AG09319 (cell line): Measurements from ENCODE around the gene CDC25C.

Experiments
- DNase-seq: peaks from one replicate; pipeline ENCODE4 v3.0.0-alpha.2; 2010; ENCODE audit warnings: low read depth; ENCODE audit errors: extremely low read depth
- TF ChIP-seq, protein P1 (sequence below): IDR thresholded peaks from 2 replicates; pipeline ENCODE4 v1.5.1; 2011; ENCODE audit warnings: low read depth, mild to moderate bottlenecking, inconsistent platforms, low read length, moderate library complexity

The CDC25C gene

DNA sequence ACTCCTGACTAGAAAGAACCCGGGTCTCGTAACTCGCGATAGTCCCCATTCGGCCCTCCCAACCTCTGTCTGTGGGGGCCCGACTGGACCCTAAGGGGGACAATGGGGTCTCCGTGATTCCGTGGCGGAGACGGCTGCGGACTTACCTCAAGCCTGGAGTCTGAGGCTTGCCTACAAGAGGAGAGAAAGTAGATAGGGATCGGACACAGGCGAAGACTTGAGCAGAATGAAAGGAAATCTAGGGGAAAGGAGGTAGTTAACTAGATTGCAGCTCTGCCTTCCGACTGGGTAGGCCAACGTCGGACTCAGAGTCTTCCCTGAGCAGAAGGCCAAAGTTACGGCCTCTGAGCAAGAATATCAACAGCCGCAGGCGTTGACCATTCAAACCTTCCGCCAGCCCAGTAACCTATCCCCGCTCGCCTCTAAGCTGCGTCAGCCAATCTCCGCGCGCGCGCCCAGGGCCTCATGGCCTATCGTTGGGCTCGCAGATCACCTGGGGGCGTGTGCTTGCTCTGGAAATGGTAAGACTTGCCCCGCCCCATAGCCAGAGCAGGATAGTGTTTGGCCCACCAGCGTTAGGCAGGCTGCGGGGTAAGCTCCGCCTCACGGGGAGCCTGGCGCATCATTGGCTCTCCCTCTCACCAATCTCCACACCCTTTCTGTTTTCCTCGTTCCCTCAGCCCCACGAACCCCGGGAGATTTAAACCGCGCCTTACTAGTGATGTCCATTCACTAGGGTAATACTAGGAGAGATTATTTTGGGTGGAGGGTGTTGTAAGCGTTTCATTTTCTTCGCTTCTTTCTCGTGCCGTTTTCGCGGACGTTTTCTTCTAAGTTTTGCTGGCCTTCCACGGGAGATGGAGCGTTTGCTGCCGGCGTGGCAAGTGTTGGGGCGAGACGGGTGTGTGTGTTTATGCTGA, at the start of gene CDC25C:
Gene CDC25C (minus strand): TSS at position 356 of the 920 bp plus-strand sequence. CDS start 624 bp downstream, outside the sequence.
- TF ChIP-seq, protein P1, sequence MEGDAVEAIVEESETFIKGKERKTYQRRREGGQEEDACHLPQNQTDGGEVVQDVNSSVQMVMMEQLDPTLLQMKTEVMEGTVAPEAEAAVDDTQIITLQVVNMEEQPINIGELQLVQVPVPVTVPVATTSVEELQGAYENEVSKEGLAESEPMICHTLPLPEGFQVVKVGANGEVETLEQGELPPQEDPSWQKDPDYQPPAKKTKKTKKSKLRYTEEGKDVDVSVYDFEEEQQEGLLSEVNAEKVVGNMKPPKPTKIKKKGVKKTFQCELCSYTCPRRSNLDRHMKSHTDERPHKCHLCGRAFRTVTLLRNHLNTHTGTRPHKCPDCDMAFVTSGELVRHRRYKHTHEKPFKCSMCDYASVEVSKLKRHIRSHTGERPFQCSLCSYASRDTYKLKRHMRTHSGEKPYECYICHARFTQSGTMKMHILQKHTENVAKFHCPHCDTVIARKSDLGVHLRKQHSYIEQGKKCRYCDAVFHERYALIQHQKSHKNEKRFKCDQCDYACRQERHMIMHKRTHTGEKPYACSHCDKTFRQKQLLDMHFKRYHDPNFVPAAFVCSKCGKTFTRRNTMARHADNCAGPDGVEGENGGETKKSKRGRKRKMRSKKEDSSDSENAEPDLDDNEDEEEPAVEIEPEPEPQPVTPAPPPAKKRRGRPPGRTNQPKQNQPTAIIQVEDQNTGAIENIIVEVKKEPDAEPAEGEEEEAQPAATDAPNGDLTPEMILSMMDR = no peak
- peak; percentile 99 for DNase-seq

DNA sequence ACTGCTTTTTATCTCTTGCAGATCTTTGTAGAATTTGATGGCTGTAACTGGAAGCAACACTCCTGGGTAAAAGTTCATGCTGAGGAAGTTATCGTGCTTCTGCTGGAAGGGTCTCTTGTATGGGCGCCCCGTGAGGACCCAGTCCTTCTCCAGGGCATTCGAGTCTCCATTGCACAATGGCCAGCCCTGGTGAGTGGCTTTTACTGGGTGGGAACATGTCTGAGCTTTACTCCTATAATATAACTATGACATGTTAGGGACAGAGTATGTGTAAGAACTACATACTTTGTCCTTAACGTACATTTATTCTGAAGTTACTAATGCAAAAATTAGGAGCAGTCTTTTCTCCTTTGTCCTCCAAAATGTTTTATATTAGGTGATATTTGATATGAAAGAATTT, 41.0 kb upstream of the CDC25C start:
- TF ChIP-seq, protein P1 = no peak
- no peak for DNase-seq

DNA sequence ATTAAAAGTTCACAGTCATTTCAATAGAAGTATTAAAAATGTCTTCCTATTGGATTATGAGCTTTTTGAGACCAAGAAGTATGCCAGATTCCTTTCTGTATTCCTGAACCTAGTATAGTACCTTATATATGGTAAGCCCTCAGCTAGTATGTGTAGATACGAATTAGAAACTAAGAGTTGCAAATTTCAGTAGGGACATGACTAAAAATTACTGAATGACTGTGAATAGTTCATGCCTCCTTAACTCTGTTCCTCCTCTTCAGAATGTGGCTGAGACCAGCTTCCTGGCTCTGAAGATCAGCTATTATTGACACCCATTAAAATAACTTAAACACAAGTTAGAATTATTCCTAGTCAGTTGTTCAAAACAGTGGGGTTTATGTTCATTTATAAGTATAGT, 40.6 kb upstream of the CDC25C start:
- DNase-seq = no peak
- TF ChIP-seq, protein P1 = no peak

DNA sequence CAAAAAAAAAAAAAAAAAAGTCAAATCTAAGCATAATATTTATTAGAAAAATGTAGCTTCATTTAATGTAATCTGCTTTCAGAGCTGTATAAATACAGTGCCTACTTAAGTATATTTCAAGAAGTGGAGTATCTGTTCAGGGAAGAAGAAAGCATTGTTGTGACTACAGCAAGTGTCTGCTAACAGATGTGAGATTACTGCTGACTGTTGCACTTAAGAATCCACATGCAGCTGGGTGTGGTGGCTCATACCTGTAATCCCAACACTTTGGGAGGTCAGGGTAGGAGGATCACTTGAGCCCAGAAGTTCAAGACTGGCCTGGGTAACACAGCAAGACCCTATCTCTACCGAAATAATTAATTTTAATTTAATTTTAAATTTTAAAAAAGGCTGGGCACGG, 39.9 kb upstream of the CDC25C start:
- DNase-seq = no peak
- TF ChIP-seq, protein P1 = no peak

DNA sequence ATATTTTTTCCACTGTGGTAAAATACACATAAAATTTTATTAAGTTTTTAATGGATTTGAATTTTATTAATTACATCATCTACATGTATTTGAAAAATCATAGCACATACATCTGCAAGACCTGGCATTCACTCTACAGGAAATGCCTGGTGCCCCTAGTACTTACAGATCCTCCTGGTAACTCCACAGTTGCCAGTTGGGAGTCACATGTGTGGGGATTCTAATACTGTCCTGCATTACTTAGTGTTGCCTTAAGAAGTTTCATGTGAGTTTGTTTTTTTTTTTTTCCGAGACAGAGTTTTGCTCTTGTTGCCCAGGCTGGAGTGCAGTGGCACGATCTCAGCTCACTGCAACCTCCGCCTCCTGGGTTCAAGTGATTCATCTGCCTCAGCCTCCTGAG, 38.9 kb upstream of the CDC25C start:
- DNase-seq = no peak
- TF ChIP-seq, protein P1 = no peak

DNA sequence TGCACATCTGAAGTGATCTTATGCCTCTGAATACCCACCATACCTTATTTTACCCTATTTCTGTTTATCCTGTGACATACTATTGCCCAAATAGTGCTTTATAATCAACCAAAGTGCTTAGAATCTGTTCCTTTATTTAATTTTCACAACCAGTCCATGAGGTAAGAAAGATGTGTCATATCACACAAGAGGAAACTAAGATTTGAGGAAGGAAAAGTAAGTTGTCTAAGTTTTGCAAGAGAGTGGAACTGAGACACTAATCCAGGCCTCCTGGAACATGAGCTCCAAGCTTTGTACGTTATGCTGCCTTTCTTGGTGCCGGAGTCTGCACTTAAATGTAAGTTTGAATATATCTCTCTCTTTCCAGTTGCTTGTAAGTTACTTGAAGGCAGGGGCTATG, 38.1 kb upstream of the CDC25C start:
- no peak for DNase-seq
- TF ChIP-seq, protein P1 = no peak

DNA sequence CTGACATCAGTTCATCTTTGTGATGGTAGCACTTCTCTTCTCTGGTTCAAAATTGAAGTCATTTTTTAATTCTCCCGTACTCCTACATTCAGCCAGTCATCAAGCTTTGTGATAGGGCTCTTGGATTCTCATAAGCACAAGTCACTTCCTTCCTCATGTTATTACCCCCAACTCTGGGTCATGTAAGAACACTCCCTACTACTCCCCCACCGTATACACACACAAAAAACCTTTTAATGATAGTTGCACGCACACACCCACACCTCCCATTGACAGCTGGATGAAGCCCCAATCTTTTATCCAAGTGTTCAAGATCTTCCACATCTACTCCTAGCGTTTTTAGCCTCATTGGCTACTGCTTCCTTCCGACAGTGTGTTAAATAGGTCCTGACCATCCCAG, 37.7 kb upstream of the CDC25C start:
- TF ChIP-seq, protein P1 = no peak
- DNase-seq = no peak
